GM19452 (cell line): ENCODE results near the gene AGAP2.
A peak's percentile ranks its signal among the peaks of the same experiment; 100 is the strongest.

Experiments
- ATAC-seq: cut with Tn5 transposase; IDR thresholded peaks from one replicate; pipeline ENCODE4 v1.9.1; 2021; ENCODE audit not compliant: unreplicated experiment

AGAP2 gene

GRCh38 chr12:57754411-57755193 is 16.1 kb upstream of the AGAP2 start, which contains the start of gene MARCHF9:
MARCHF9 (plus strand) TSS chr12:57755103; CDS start chr12:57755529, 426 bp downstream.
- peak; percentile 31 for ATAC-seq

- no peak for ATAC-seq
Measured at GRCh38 chr12:57753756-57754337, 15.3 kb upstream of the AGAP2 start.

- no peak for ATAC-seq
Measured at GRCh38 chr12:57752668-57753000, 14.1 kb upstream of the AGAP2 start.

- ATAC-seq = peak; percentile 71
Measured at GRCh38 chr12:57751788-57752667, 13.5 kb upstream of the AGAP2 start, which contains the start of gene CDK4. CDK4 (minus strand) TSS chr12:57752310; CDS start chr12:57751717, 593 bp downstream.

- no peak for ATAC-seq
Measured at GRCh38 chr12:57751432-57751787, 12.9 kb upstream of the AGAP2 start.

- no peak for ATAC-seq
Measured at GRCh38 chr12:57750561-57751431, 12.3 kb upstream of the AGAP2 start.

- ATAC-seq = no peak
Measured at GRCh38 chr12:57749061-57749460, 10.5 kb upstream of the AGAP2 start.

GRCh38 chr12:57746025-57746424 is 7.5 kb upstream of the AGAP2 start:
- no peak for ATAC-seq

- ATAC-seq = no peak
Measured at GRCh38 chr12:57745485-57745881, 6.9 kb upstream of the AGAP2 start.

- ATAC-seq = peak; percentile 79
Measured at GRCh38 chr12:57744777-57745484, 6.4 kb upstream of the AGAP2 start, which contains the start of gene TSPAN31. TSPAN31 (plus strand) TSS chr12:57745039; CDS start chr12:57745155, 116 bp downstream.

- peak; percentile 43 for ATAC-seq
Measured at GRCh38 chr12:57744194-57744776, 5.7 kb upstream of the AGAP2 start.

- no peak for ATAC-seq
Measured at GRCh38 chr12:57743769-57744168, 5.2 kb upstream of the AGAP2 start.

- peak; percentile 46 for ATAC-seq
Measured at GRCh38 chr12:57741844-57742738, 3.5 kb upstream of the AGAP2 start.

- ATAC-seq = no peak
Measured at GRCh38 chr12:57741413-57741789, 2.9 kb upstream of the AGAP2 start.

GRCh38 chr12:57740656-57741412 is 2.3 kb upstream of the AGAP2 start:
- peak; percentile 39 for ATAC-seq

- ATAC-seq = no peak
Measured at GRCh38 chr12:57739914-57740538, 1.5 kb upstream of the AGAP2 start.

- ATAC-seq = no peak
Measured at GRCh38 chr12:57739387-57739786, 845 bp upstream of the AGAP2 start.
